Fibroblast of skin of left biceps (primary cell): ENCODE measurements around the gene MAN2A1.
"Not testable (repeated sequence)": the region's sequence is repeated elsewhere in the genome, so short reads cannot be mapped to it uniquely, and the experiment has no call there.

Source experiments
- DNase-seq, 2 experiments: peaks; one replicate each; pipeline ENCODE4 v3.0.0-alpha.2; 2013; ENCODE audit warnings: low read depth in 2 of 2

MAN2A1 gene

DNA sequence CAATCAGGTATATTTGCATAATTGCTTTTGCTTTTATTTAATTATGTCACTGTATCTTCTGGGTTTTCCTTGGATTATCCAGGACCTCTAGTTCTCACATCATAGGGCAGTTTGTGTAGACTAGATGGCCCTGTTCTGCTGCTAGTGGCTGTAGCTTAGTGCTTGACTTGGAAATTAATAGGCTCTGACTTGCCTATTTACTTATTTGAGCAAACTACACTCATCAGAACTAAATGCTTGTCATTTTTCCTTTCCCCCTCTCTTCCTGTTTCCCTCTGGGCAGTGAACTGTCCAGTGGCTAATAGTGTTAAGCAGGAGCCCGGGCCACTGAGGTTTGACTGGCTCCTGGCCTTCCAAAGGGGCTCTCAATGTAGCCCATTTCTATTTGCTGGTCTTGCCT, 135.7 kb downstream of the MAN2A1 start:
- DNase-seq, result no peak

DNA sequence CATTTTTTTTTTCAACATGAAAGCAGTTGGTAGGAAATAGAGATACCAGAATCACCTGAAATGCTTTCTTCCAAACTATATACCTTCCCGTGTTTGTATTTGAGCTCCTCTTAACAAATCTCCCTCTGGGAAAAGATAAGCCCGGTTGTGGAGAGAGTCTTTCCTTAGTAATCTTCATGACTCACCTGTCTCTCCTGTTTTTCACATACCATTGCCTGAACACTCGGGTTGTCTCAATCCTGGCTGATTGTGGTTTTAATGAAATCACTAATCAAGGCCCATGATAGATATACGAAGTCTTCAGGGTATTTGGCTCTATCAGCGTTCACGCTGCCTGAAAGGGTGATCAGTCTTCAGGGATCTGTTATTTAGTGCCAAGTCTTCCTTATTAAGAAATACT, 136.7 kb downstream of the MAN2A1 start:
- no peak for DNase-seq

DNA sequence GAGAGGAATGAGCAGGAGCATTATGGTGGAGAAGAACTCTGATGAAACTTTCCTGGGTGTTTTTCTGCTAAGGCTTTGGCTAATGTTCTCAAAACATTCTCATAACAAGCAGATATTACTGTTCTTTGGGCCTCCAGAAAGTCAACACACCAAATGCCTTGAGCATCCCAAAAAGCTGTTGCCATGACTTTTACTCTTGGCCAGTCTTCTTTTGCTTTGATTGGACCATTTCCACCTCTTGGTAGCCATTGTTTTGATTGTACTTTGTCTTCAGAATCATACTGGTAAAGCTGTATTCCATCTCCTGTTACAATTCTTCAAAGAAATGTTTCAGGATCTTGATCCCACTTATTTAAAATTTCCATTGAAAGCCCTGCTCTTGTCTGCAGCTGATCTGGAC, 139.6 kb downstream of the MAN2A1 start:
- DNase-seq, result no peak

DNA sequence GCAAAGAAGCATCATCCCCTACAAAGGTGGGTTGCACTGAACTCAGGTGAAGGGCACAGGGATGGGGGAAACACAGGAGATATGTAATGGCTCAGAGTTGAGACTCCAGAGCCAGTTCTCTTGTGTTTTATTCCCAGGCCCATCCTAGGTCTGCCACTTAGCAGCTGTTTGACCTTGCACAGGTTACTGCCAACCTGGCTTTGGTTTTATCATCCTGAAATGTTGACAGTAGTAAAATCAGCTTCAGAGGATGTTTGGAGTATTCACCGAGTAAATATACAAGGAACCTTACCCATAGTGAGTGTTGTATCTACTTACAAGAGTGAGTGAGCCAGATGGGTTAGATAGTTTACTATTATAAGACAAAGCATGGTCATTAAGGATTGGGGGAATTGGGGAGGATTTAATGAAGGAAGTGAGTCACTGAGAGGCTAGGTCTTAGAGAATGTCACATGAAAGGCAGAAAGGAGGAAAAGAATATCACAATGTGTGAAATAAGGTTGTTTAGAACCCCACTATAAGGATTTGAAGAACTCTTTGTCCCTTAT, 141.3 kb downstream of the MAN2A1 start:
- no peak for DNase-seq

DNA sequence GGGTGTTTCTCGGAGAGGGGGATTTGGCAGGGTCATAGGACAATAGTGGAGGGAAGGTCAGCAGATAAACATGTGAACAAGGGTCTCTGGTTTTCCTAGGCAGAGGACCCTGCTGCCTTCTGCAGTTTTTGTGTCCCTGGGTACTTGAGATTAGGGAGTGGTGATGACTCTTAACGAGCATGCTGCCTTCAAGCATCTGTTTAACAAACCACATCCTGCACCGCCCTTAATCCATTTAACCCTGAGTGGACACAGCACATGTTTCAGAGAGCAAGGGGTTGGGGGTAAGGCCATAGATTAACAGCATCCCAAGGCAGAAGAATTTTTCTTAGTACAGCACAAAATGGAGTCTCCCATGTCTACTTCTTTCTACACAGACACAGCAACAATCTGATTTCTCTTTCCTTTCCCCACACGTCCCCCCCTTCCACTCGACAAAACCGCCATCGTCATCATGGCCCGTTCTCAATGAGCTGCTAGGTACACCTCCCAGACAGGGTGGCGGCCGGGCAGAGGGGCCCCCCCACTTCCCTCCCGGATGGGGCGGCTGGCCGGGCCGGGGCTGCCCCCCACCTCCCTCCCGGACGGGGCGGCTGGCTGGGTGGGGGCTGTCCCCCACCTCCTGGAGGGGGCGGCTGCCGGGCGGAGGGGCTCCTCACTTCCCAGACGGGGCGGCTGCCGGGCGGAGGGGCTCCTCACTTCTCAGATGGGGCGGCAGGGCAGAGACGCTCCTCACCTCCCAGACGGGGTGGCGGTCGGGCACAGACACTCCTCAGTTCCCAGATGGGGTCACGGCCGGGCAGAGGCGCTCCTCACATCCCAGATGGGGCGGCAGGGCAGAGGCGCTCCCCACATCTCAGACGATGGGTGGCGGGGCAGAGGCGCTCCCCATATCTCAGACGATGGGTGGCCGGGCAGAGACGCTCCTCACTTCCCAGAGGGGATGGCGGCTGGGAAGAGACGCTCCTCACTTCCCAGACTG, 142.8 kb downstream of the MAN2A1 start:
- DNase-seq, result not testable (repeated sequence)

DNA sequence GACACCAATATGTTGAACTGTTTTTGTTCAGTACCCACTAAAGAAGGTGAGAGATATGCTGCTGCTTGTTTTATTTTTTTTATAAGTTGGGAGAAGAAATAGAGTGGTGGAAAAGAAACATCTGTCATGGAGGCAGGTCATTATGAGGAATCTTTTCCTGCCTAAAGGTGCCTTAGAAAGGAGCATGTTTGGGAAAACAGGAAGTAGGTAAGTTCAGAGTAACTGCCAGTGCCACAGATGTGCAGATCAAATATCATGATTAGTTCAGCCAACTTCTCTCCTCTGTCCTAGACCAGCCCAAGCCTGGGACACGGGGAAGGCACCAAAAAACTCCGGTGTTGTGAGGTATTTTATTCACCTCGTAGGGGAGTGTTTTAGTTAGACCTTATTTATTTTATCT, 144.2 kb downstream of the MAN2A1 start:
- DNase-seq, result no peak

DNA sequence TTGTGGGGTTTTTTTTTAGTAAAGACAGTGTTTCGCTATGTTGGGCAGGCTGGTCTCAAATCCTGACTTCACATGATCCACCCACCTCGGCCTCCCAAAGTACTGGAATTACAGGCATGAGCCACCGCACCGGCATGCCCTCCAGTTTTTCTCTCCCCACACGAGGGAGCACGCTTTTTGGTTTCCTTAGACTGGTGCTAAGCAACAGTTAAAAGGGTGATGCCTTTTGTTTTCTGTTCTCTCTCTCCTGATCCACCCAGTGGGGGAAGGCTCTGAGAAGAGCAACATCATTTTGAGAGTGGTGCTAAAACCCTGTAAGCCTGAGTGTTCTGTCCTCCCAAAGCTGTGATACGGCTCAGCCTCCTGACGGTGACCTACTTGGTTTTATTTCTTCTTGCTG, 146.6 kb downstream of the MAN2A1 start:
- DNase-seq, result no peak

DNA sequence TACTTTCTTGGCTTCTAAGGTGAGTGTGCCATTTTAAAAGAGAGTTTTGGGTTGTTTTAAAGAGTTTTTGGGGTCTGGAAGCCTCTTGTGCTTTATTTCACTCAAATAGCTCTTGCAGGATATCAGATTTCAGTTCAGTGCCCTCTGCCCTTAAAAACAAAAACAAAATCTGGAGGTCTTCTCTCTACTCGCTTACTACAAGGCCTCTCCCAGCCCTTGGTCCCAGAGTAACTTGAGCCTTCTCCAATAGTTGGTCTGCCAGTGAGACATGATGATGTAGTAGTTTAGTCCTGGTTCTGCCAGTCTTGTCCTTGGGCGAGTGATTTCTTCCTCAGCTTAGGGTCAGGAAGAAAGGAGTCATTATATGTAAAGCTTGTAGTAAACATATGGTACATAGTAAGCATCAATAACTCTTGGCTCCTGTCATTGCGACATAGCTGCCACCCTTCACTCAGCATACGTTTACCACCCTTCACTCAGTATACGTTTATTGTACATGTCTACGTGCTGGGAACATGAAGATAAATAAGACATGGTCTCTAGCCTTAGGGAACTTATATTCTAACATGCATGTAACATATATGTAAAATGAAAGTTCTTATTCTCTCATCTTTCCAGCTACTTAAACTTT, 147.6 kb downstream of the MAN2A1 start:
- no peak for DNase-seq

DNA sequence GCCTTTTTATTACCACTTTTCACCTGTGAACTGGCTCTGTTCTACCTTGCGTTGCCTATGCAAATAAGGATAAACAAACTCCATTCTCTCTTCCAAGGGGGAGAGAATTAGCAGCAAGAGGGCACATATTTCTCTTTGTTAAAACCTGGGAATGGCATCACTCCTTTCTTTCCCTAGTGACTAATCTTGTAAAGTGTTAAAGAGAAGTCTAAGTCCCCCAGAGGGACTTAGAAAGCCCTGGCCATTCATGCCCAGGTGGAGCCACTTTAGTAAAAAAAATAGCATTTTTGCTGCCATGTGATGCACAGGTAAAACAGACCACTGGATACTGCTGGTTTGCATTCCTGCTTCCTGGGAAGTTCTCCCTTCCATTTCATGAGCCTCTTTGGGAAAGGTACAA, 148.4 kb downstream of the MAN2A1 start:
- no peak for DNase-seq

DNA sequence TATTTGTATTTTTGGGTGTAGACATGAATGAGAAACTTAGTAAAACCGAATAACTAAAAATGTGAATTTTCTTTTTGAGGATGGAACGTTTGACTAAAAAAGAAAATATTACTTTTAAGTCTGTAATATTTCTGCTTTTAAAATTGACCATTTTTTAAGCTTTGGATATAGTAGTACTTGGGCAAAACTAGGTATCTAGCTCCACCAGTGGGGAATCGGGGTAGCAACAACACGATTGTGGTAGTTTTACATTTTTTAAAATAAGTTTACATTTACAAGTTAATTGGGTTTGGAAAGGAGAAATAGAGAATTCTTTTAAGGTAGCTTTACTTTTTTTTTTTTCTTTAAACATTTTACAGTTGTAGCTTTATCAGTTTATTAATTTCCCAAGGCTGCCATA, 154.4 kb downstream of the MAN2A1 start:
- DNase-seq, result no peak

DNA sequence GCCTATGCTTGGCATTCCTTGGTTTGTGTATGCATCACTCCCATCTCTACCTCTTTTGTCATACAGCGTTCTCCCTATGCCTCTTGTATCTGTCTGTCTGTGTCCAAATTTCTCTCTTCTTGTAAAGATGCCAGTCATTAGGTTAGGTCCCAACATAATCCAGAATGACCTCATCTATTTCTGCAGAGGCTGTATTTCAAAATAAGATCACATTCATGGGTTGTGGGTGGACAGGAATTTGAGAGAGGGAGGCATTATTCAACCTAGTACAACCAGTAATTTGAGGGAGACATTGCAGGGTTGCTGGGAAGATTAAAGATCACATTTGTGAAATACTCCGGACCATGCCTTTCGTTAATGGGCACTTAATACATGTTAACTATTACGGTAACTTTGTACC, 155.0 kb downstream of the MAN2A1 start:
- DNase-seq, result no peak

DNA sequence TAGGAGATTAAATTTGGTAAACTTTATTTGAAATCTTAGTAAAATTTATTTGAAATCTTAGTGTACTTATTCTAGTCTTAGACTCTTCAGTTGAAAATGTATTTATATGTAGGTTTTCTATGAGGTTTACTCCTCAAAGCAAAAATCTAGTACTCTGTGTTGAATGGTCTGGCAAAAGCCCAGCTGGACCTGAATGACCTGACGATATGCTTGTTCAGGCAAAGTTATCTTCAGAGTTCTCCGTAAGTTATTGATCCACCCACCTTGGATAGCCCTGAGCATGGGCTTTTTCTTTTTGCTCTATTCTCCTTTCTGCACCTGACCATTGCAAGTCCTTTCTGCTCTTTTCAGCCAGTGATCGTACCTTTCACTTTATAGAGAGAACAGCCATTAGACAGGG, 158.4 kb downstream of the MAN2A1 start:
- no peak for DNase-seq

DNA sequence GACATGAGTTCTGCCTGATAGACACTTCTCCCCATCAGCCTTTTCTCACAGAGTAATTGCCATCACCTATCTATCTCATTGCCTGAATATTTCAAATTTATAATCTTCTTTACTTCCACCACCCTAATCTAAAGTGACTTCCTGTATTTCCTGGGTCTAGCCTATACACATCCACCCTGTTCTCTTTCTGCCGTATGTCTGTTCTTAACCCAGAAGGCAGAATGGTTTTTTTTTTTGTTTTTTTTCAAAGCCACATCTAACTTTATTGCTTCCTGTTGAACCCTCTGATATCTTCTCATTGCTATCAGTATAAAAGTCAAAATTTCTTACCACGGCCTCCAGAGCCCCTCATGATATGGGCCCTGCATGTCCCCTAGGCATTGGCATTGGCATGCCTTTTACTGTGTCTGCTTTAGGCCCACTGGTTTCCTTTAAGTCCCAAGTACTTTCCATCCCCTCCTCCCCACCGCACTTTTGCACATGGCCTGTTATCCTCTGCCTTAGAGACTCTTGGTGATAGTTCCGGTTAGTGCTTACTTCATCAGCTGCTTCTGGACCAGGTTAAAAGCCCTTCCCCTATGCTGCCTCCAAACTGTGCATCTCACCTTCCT, 159.9 kb downstream of the MAN2A1 start:
- DNase-seq, result no peak

DNA sequence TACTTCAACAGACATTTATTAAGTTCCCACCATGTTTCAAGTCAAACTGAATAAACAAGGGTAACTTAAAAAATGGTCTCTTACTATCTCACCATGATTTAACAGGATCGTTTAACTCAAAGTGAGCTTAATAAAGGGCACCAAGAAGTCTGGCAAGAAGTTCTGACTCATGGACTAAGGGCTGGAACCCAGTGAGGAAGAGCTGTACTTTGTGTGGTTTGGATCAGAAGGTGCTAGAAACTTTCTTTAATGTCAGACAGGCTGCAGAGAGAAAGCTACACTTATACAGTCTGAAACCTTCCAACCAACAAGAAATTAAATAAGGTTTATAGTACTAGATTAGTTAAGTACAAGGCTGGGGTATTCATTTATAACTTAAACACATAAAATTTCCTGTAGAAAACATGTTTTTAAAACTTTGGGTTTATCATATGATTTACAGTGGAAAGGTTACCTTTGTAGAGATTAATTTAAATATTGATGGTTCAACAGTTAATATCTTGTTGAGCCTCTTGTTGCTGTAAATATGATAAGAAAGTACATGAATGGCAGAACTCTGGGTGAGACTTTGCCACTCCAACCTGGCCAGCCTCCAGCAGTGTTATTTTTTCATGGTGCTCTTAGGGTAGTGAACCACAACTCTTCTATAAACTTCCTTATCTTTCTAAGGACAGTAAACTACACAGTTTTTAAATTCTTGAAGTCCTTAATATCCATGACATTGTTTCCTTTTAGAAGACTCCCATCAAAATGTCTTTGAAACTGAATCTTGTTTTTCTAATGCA, 162.8 kb downstream of the MAN2A1 start:
- no peak for DNase-seq

DNA sequence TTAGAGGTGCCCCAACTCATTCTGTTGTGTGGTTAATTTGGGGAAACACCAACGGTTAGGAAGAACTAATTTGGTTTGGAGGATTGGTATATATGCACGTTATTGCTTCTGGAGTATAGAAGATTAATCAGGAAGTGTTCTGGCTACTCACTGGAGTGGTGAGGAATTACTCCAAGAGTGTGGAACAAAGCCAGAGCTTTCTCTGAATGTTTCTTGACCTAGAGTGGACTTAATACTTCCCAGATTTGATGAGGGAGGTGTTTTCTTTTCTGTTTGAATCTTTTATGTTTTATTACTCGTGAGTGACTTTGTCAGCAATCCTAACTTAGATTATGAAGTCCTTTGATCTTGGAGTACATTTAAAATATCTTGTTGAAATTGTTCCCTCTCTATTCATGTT, 163.7 kb downstream of the MAN2A1 start:
- DNase-seq, result no peak

DNA sequence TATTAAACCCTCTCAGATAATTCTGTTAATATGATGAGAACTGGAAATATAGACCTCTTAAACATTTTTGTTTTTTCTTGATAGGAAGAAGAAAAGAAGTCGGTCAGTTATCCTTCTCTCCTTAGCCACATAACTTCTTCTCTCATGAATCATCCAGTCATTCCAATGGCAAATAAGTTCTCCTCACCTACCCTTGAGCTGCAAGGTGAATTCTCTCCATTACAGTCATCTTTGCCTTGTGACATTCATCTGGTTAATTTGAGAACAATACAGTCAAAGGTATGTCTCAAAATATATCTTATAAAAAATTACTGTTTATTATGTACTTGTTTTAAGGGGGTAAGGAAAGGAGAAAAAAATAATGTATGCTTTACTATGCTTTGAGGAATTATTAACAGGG, 165.3 kb downstream of the MAN2A1 start:
- DNase-seq, result no peak

DNA sequence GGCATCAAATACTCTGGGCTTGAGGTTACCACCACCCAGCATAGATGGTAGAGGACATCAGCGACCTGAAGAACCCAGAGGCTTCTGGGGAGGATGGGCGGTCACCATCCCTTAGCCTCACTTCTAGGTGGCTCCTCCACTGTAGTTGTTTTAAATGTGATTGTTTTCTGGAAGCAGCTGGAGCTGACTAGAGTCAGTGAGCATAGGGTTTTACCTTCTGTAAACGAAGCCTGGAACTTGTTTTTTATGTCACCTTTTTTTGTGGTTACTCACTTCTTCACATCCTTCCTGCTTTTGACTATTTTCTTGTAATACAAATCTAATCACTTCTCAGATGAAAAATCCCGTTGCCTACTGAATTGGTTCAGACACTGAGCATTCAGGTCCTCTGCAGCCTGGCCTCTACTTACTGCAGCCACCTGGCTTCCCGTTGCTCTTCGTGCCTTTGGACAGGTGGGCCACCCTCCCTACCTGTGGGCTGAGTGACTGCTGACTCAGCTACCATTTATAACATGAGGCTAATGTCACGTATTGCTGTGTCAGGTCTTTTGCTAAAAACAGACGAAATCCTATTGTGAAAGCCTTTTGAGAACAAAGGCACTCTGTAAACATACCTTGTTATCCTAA, 167.8 kb downstream of the MAN2A1 start:
- DNase-seq, result no peak

DNA sequence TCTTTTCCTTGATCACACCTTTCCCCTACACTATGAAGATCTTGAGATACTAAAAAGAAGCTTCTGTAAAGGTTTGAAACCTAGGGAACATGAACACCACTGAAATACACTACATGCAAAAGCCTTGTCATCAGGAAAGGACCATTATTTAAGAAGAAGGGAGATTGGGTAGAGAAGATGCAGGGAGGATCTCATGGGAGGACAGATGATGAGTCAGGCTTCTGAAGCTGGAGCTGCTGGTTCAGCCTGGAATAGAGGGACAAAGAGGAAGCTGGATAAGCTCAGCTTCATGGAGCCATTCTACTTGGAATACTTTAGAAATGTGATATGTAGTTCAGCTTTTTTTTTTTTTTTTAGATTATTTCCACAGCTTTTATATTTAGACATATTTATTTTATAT, 169.8 kb downstream of the MAN2A1 start:
- no peak for DNase-seq

DNA sequence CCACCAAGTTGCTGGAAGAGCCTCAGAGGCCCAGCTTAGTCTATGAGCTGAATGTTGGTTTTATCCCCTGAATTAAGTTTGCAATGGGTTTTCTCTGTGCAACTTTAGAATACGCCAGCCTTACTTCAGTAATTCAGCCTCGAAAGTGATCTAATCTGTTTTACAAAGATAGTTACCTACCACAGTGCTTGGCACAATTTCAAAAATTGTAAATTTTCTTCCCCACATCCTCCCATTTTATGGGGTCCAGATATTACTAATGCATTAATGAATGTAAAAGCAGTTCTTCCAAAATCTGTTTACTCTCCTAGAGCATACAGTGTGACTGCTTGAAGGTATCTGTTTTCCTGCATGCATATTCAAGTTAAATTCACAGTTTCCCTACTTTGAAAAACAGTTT, 172.6 kb downstream of the MAN2A1 start:
- DNase-seq, result no peak

DNA sequence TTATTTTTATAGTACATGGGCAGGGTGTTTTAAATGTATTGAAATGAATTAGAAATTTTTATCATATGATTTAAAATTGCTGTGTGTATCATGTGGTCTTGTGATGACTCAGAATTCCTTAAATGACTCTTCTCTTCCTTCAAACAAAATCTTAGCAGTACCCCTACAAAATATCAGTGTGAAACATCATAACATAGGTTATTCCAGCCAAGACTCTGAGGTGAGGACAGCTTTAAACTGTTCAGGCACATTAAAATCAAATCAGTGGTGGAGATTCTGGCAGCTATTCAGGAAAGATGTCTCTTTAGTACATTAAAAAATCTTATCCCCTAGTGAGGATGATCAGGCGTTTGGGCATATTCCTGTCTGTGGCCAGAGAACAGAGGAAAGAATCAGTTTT, 174.0 kb downstream of the MAN2A1 start:
- peak; percentile 88 to 90 for DNase-seq

DNA sequence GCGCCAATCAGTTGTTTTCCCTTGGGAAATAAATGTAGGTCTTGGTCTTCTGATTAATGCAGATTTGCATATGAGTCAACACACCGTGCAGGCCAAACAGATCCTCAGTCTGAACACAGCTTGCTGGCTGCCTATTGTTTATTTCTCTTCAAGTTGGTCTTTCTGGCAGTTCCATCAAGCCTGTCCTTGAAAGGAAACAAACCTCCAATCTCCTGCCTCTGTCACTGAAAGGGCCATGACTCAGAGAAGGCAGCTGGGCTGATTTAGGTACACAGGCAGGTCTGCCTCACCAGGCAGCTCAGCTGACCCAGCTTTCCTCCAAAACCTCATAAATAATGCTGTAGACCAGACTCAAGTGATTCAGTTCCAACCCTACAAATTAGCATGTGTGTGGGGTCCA, 175.9 kb downstream of the MAN2A1 start:
- DNase-seq, result peak; percentile 63 to 72
